ENCODE data around the gene OR2AG2. TPM values are rescaled to one million over a fixed set of nuclear protein-coding genes. Genes with fewer than 3 reads are reported as not detected.

OR2AG2 gene
- total RNA-seq, 6 experiments from 2014 or later = 0.07 TPM; not detected in 5

DNA sequence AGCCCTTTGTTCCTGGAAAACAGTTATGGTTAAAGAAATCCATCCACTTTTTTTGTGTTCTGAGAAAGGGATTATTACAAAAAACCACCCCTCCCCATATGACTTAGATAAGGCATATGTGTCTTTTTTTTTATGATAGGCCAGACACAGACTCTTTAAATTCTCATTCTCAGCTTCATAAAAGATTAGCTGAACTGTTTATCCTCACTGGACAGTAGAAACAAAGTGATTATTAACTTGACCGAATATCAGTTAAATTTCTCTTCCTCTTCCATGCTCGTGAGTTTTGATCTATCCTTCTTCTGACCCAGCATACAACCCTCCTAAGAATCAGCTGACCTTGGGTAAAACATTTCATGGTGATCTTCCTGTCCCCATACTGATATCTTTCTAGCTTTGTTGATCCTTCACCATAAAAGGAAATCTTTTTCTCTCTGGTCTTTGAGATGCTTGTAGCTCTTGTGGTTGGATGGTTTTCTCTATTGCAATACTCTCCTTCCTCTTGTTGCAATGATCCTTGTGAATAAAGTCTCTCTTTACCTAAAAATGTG, 26.2 kb downstream of the OR2AG2 start:
- Histone ChIP-seq H3K36me3 (no peaks in the 10 kb centered on the region), H3K27ac (peak overlapping the region; percentile 52 to 71 (median 58)), H3K4me1 (no peaks in the 10 kb centered on the region), H3K4me3 (peak overlapping the region in 2 of 3 donors; percentile 13 to 23), H3K9me3 (no peaks in the 10 kb centered on the region), H3K27me3 (no peaks in the 10 kb centered on the region)
- ATAC-seq (peak; percentile 36 to 75 (median 68)), DNase-seq (no peak)
- 28% methylated on average over 2 of the region's 2 CpGs for WGBS (ENCODE audit: insufficient coverage, low coverage, low lambda C conversion rate, missing lambda C conversion rate)
- TF ChIP-seq POLR2A (IDR thresholded peaks at IDR 0.05) = no peak
- TF ChIP-seq, protein P1, sequence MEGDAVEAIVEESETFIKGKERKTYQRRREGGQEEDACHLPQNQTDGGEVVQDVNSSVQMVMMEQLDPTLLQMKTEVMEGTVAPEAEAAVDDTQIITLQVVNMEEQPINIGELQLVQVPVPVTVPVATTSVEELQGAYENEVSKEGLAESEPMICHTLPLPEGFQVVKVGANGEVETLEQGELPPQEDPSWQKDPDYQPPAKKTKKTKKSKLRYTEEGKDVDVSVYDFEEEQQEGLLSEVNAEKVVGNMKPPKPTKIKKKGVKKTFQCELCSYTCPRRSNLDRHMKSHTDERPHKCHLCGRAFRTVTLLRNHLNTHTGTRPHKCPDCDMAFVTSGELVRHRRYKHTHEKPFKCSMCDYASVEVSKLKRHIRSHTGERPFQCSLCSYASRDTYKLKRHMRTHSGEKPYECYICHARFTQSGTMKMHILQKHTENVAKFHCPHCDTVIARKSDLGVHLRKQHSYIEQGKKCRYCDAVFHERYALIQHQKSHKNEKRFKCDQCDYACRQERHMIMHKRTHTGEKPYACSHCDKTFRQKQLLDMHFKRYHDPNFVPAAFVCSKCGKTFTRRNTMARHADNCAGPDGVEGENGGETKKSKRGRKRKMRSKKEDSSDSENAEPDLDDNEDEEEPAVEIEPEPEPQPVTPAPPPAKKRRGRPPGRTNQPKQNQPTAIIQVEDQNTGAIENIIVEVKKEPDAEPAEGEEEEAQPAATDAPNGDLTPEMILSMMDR (IDR thresholded peaks at IDR 0.05) = no peak
- intact Hi-C loops (cut with DNase I) = no loop called here

DNA sequence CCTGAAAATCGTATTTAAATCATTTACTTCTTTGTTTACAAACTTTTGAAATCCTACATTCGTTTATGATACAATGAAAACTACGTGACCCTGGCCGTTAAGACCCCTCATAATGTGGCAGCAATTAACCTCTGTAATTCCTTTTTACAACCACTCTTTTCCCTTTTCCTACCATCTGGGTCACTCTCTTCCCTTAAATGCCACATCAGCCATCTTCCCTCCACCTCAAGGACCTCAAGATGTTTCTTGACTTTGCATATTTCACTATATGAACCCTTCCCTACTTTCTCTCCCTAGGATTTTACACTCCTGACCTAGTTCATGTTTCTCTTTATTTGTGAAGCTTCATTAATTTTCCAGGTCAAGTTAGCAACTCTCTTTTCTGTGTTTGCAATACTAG, 26.8 kb downstream of the OR2AG2 start:
- Histone ChIP-seq H3K27ac (peak overlapping the region; percentile 52 to 71 (median 58)), H3K4me1 (no peaks in the 10 kb centered on the region), H3K36me3 (no peaks in the 10 kb centered on the region), H3K9me3 (no peaks in the 10 kb centered on the region), H3K27me3 (no peaks in the 10 kb centered on the region), H3K4me3 (peak overlapping the region in 2 of 3 donors; percentile 13 to 23)
- WGBS (ENCODE audit: insufficient coverage, low coverage, low lambda C conversion rate, missing lambda C conversion rate) = 41% methylated on average over 4 of the region's 4 CpGs
- no peak for DNase-seq
- no peak for TF ChIP-seq POLR2A (IDR thresholded peaks at IDR 0.05)
- TF ChIP-seq, protein P1 (IDR thresholded peaks at IDR 0.05) = no peak
- intact Hi-C loops (cut with DNase I) = no loop called here
- no peak for ATAC-seq

DNA sequence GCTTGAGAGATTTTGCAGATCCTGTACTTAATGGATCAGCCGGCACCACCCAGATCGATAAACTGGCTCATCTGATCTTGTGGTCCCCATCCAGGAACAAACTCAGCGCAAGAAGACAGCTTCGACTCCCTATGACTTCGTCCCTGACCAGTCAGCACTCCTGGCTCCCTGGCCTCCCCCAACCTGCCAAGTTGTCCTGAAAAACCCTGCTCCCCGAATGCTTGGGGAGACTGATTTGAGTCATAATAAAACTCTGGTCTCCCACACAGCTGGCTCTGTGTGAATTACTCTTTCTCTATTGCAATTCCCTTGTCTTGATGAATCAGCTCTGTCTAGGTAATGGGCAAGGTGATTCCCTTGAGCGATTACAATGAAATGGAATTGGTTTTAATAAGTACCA, 29.5 kb downstream of the OR2AG2 start:
- H3K27ac ChIP-seq = no peak overlapping the region
- H3K4me3 ChIP-seq = no peak overlapping the region
- no peaks in the 10 kb centered on the region for H3K9me3 ChIP-seq
- ATAC-seq = no peak
- H3K36me3 ChIP-seq = no peaks in the 10 kb centered on the region
- no peak for TF ChIP-seq POLR2A (IDR thresholded peaks at IDR 0.05)
- TF ChIP-seq, protein P1 (IDR thresholded peaks at IDR 0.05) = no peak
- intact Hi-C loops (cut with DNase I) = no loop called here
- DNase-seq = no peak
- WGBS (ENCODE audit: insufficient coverage, low coverage, low lambda C conversion rate, missing lambda C conversion rate) = 53% methylated on average over 7 of the region's 7 CpGs
- no peaks in the 10 kb centered on the region for H3K4me1 ChIP-seq
- no peaks in the 10 kb centered on the region for H3K27me3 ChIP-seq

DNA sequence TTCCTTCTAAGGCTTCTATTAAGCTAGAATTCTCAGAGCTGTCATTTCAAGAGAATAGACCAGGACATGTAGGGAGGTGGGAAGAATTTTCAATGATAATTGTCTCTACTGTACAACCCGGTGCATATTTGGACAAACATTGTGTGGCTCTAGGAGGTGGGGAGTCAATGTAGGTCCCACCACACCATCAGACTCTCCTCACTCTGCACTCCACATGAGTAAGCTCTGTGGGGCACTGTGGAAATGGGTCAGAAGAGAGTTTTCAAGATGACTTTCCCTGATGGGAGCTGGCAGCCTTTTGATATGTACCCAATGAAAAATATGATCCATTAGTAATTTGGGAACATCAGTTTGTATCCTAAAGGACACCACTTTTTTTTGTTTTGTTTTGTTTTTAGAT, 33.2 kb downstream of the OR2AG2 start:
- DNase-seq = no peak
- 71% methylated on average over 1 of the region's 1 CpG for WGBS (ENCODE audit: insufficient coverage, low coverage, low lambda C conversion rate, missing lambda C conversion rate)

More for the DNA sequence above, 33.2 kb downstream of the OR2AG2 start:
- H3K27me3 ChIP-seq = no peaks in the 10 kb centered on the region
- no peaks in the 10 kb centered on the region for H3K9me3 ChIP-seq
- no peaks in the 10 kb centered on the region for H3K4me1 ChIP-seq
- intact Hi-C loops (cut with DNase I) = no loop called here
- H3K36me3 ChIP-seq = no peaks in the 10 kb centered on the region
- no peak overlapping the region for H3K27ac ChIP-seq
- H3K4me3 ChIP-seq = no peak overlapping the region
- TF ChIP-seq, protein P1 (IDR thresholded peaks at IDR 0.05) = no peak
- TF ChIP-seq POLR2A (IDR thresholded peaks at IDR 0.05) = no peak
- ATAC-seq = no peak
